ENCODE data around the gene ZNF138. TPM values are rescaled to one million over a fixed set of nuclear protein-coding genes. Genes with fewer than 3 reads are reported as not detected.
"Not testable (repeated sequence)": the region's sequence is repeated elsewhere in the genome, so short reads cannot be mapped to it uniquely, and the experiment has no call there.

ZNF138 gene
- total RNA-seq, 1 donor from 2014 or later, result 18.5 TPM

GRCh38 chr7:64758151-64758550 is 36.1 kb upstream of the ZNF138 start:
- no peak for TF ChIP-seq CTCF (conservative IDR thresholded peaks at IDR 0.05)
- Mint-ChIP-seq H3K27me3 (ENCODE audit: low read depth) (no peaks in the 10 kb centered on the region), H3K36me3 (ENCODE audit: low read depth) (no peaks in the 10 kb centered on the region), H3K27ac (ENCODE audit: unreplicated experiment) (no peak overlapping the region), H3K9me3 (peaks cover 7% of the 10 kb centered on the region), H3K4me3 (no peak overlapping the region), H3K4me1 (no peaks in the 10 kb centered on the region)
- no peak for DNase-seq (ENCODE audit: low read depth, low spot score)

GRCh38 chr7:64768824-64769223 is 25.4 kb upstream of the ZNF138 start:
- no peaks in the 10 kb centered on the region for H3K9me3 Mint-ChIP-seq

GRCh38 chr7:64774204-64774842 is 19.9 kb upstream of the ZNF138 start:
- Mint-ChIP-seq H3K27me3 (ENCODE audit: low read depth) (no peaks in the 10 kb centered on the region), H3K9me3 (peaks cover 13% of the 10 kb centered on the region), H3K27ac (ENCODE audit: unreplicated experiment) (no peak overlapping the region), H3K4me1 (no peaks in the 10 kb centered on the region), H3K36me3 (ENCODE audit: low read depth) (peaks cover 2% of the 10 kb centered on the region), H3K4me3 (no peak overlapping the region)
- TF ChIP-seq CTCF (conservative IDR thresholded peaks at IDR 0.05), result no peak
- DNase-seq (ENCODE audit: low read depth, low spot score), result no peak

More at GRCh38 chr7:64768824-64769223, 25.4 kb upstream of the ZNF138 start:
- no peak for DNase-seq (ENCODE audit: low read depth, low spot score)
- Mint-ChIP-seq H3K4me1 (no peaks in the 10 kb centered on the region), H3K4me3 (no peak overlapping the region), H3K27ac (ENCODE audit: unreplicated experiment) (no peak overlapping the region), H3K36me3 (ENCODE audit: low read depth) (no peaks in the 10 kb centered on the region), H3K27me3 (ENCODE audit: low read depth) (no peaks in the 10 kb centered on the region)
- no peak for TF ChIP-seq CTCF (conservative IDR thresholded peaks at IDR 0.05)

- DNase-seq (ENCODE audit: low read depth, low spot score), result no peak
- Mint-ChIP-seq H3K27ac (ENCODE audit: unreplicated experiment) (no peak overlapping the region), H3K27me3 (ENCODE audit: low read depth) (no peaks in the 10 kb centered on the region), H3K36me3 (ENCODE audit: low read depth) (peaks cover 2% of the 10 kb centered on the region), H3K4me3 (no peak overlapping the region), H3K9me3 (peaks cover 15% of the 10 kb centered on the region), H3K4me1 (no peaks in the 10 kb centered on the region)
- no peak for TF ChIP-seq CTCF (conservative IDR thresholded peaks at IDR 0.05)
These were observed 18.9 kb upstream of the ZNF138 start for GRCh38 chr7:64775289-64775688.

- H3K4me1 Mint-ChIP-seq; H3K27ac Mint-ChIP-seq (ENCODE audit: unreplicated experiment); H3K36me3 Mint-ChIP-seq (ENCODE audit: low read depth); DNase-seq (ENCODE audit: low read depth, low spot score); H3K4me3 Mint-ChIP-seq; H3K9me3 Mint-ChIP-seq; H3K27me3 Mint-ChIP-seq (ENCODE audit: low read depth): not testable (repeated sequence)
These were observed 9.4 kb upstream of the ZNF138 start for GRCh38 chr7:64784842-64785241.

- no peak for DNase-seq (ENCODE audit: low read depth, low spot score)
- H3K27ac Mint-ChIP-seq (ENCODE audit: unreplicated experiment), result no peak overlapping the region
- H3K27me3 Mint-ChIP-seq (ENCODE audit: low read depth), result peaks cover 14% of the 10 kb centered on the region
- H3K9me3 Mint-ChIP-seq, result no peaks in the 10 kb centered on the region
- no peak for TF ChIP-seq CTCF (conservative IDR thresholded peaks at IDR 0.05)
- H3K4me1 Mint-ChIP-seq, result no peaks in the 10 kb centered on the region
- H3K36me3 Mint-ChIP-seq (ENCODE audit: low read depth), result no peaks in the 10 kb centered on the region
- H3K4me3 Mint-ChIP-seq, result no peak overlapping the region
These were observed 6.9 kb upstream of the ZNF138 start for GRCh38 chr7:64787295-64787694.

GRCh38 chr7:64789241-64789640 is 5.0 kb upstream of the ZNF138 start:
- not testable (repeated sequence) for DNase-seq (ENCODE audit: low read depth, low spot score); H3K27ac Mint-ChIP-seq (ENCODE audit: unreplicated experiment); H3K4me3 Mint-ChIP-seq; H3K4me1 Mint-ChIP-seq; H3K9me3 Mint-ChIP-seq; H3K36me3 Mint-ChIP-seq (ENCODE audit: low read depth)
- H3K27me3 Mint-ChIP-seq (ENCODE audit: low read depth), result peaks cover 14% of the 10 kb centered on the region
